GM21367 (cell line): Measurements from ENCODE around the gene TM4SF18.
"Not testable (repeated sequence)": the region's sequence is repeated elsewhere in the genome, so short reads cannot be mapped to it uniquely, and the experiment has no call there.

Experiments used
- ATAC-seq: cut with Tn5 transposase; IDR thresholded peaks from one replicate; pipeline ENCODE4 v1.9.1; 2021; ENCODE audit not compliant: unreplicated experiment

The TM4SF18 gene

GRCh38 chr3:149368674-149369497, 35.5 kb upstream of the TM4SF18 start:
- ATAC-seq, result no peak

- no peak for ATAC-seq
Observed at GRCh38 chr3:149368201-149368673, 34.8 kb upstream of the TM4SF18 start.

GRCh38 chr3:149366941-149367840, 33.8 kb upstream of the TM4SF18 start:
- ATAC-seq, result no peak

- no peak for ATAC-seq
Observed at GRCh38 chr3:149366031-149366430, 32.6 kb upstream of the TM4SF18 start.

GRCh38 chr3:149364624-149365023, 31.2 kb upstream of the TM4SF18 start:
- no peak for ATAC-seq

- no peak for ATAC-seq
Observed at GRCh38 chr3:149363053-149363452, 29.6 kb upstream of the TM4SF18 start.

- ATAC-seq, result no peak
Observed at GRCh38 chr3:149362366-149362765, 28.9 kb upstream of the TM4SF18 start.

- no peak for ATAC-seq
Observed at GRCh38 chr3:149356630-149357029, 23.2 kb upstream of the TM4SF18 start.

- no peak for ATAC-seq
Observed at GRCh38 chr3:149356044-149356592, 22.7 kb upstream of the TM4SF18 start.

- no peak for ATAC-seq
Observed at GRCh38 chr3:149353581-149354184, 20.2 kb upstream of the TM4SF18 start.

GRCh38 chr3:149352556-149352955, 19.1 kb upstream of the TM4SF18 start:
- ATAC-seq, result peak; percentile 95

- no peak for ATAC-seq
Observed at GRCh38 chr3:149343951-149344350, 10.5 kb upstream of the TM4SF18 start.

- ATAC-seq, result no peak
Observed at GRCh38 chr3:149342413-149343380, 9.3 kb upstream of the TM4SF18 start.

- ATAC-seq, result no peak
Observed at GRCh38 chr3:149340310-149340933, 7.0 kb upstream of the TM4SF18 start.

- ATAC-seq, result no peak
Observed at GRCh38 chr3:149339931-149340309, 6.5 kb upstream of the TM4SF18 start.

GRCh38 chr3:149337486-149337885, 4.0 kb upstream of the TM4SF18 start:
- not testable (repeated sequence) for ATAC-seq

- ATAC-seq, result no peak
Observed at GRCh38 chr3:149336925-149337324, 3.5 kb upstream of the TM4SF18 start.

GRCh38 chr3:149332771-149333170, 665 bp downstream of the TM4SF18 start:
- no peak for ATAC-seq

GRCh38 chr3:149332227-149332765, 1.1 kb downstream of the TM4SF18 start:
- ATAC-seq, result no peak
